Right lobe of liver (tissue), 4 donors: Measurements from ENCODE around the gene TSPYL4.

Experiments
- CTCF ChIP-seq, 4 donors: fragments of 200-600 bp in 3 of 4; fragments of 450-650 bp in 1 of 4; IDR thresholded peaks; one replicate each; pipeline versions ENCODE4 v1.5.1 to v1.8.0; 2016 to 2022; ENCODE audit warnings: antibody characterized with exemption in 4 of 4, mild to moderate bottlenecking in 2 of 4
- POLR2A ChIP-seq: fragments of 450-650 bp; IDR thresholded peaks from one replicate; pipeline ENCODE4 v1.6.1; 2017; ENCODE audit warnings: antibody characterized with exemption, mild to moderate bottlenecking
- donor health status: DM: no; HTN: no; CAD: no.
- donor health status: DM: no; HTN: no; CAD: no.
- donor health status: DM: no; HTN: yes; CAD: no.

- no peak for TF ChIP-seq CTCF (IDR thresholded peaks at IDR 0.05)
- TF ChIP-seq POLR2A: no peak
These were observed 45.7 kb downstream of the TSPYL4 start for GRCh38 chr6:116208056-116208785.
